ENCODE results near the gene BLTP1.
"Not testable (repeated sequence)": the region's sequence is repeated elsewhere in the genome, so short reads cannot be mapped to it uniquely, and the experiment has no call there.

BLTP1 gene, protein sequence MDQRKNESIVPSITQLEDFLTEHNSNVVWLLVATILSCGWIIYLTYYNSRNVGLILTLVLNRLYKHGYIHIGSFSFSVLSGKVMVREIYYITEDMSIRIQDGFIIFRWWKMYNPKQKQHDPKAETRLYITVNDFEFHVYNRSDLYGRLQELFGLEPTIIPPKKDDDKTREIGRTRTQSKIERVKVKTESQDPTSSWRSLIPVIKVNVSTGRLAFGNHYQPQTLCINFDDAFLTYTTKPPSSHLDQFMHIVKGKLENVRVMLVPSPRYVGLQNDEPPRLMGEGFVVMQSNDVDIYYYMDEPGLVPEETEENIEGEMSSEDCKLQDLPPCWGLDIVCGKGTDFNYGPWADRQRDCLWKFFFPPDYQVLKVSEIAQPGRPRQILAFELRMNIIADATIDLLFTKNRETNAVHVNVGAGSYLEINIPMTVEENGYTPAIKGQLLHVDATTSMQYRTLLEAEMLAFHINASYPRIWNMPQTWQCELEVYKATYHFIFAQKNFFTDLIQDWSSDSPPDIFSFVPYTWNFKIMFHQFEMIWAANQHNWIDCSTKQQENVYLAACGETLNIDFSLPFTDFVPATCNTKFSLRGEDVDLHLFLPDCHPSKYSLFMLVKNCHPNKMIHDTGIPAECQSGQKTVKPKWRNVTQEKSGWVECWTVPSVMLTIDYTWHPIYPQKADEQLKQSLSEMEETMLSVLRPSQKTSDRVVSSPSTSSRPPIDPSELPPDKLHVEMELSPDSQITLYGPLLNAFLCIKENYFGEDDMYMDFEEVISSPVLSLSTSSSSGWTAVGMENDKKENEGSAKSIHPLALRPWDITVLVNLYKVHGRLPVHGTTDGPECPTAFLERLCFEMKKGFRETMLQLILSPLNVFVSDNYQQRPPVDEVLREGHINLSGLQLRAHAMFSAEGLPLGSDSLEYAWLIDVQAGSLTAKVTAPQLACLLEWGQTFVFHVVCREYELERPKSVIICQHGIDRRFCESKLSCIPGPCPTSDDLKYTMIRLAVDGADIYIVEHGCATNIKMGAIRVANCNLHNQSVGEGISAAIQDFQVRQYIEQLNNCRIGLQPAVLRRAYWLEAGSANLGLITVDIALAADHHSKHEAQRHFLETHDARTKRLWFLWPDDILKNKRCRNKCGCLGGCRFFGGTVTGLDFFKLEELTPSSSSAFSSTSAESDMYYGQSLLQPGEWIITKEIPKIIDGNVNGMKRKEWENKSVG (N-terminal part only)

DNA sequence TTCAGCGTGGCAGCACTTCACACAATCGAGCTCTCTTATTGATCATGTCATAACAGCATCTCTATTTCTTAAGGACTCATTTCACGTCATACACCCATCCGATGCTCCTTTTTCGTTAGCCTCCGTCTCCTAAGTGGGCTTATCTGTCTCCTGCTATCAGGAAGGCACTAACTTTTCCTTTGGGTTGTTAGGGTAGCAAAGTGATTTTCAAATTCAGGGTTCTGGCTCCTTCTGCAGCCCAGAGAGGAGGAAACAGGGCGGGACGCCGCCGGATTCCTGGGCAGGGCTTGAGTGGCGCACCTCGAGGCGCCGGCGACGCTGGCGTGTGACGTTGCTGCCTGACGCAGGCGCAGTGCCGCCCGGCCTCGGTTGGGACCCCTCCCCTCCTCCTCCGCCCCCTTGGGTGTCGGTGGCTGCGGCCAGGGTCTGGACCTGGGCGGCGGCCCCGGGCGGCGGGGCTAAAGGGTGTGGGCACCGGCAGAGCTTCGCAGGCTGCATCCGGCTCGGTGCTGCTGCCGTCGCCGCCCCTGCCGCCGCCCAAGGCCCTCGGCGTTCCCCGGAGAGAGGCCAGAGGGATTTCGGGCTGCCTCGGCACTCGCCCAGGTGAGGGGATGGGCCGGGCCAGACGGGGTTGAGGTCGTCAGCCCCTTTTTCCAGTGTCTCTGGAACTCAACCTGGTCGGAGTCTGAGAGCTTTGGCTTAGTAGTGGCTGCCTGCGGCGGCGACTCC lies at the start of gene BLTP1:
TSS of gene BLTP1 (plus strand) at position 350 of the 729 bp plus-strand sequence. CDS start 18,317 bp downstream, outside the sequence.
- DNase-seq (ENCODE audit: low read depth): peak; percentile 82

DNA sequence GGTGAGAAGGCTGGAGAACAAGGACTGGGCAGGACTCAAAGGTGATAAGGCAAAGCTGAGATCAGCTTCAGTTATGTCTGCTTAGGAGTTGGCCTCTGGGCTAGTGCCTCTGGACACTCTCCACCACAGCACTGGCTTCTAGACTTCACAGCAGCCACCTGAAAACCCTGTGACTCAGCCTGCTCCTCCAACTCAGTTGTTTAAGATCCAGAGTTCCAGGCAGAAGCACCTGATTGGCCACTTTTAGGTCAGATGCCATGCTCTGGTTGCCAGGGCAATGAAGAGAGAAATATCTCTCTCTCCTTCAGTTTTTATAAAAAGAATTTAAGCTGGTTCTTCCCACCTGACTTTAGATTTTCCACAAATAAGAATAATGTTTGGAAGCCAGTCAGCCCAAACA lies 47.9 kb upstream of the BLTP1 start:
- DNase-seq (ENCODE audit: low read depth): no peak

DNA sequence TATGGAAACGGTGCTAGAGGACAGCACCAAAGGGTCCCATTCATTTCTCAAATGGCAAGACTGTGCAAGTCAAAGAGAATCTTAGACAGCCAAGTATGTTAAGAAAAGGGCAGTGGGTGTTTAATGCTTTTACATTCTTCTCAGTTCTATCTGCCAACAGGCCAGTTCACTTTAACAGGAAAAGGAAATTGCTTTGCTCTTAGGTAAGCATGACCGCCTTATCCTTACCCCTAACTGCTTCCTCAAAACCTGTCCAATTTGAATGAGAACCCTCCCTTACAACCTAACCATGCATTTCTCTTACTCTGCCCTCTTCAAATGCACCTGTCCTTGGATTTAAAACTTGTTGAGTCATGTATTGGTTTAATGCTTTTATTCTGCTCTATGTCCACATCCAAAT lies 44.5 kb upstream of the BLTP1 start:
- no peak for DNase-seq (ENCODE audit: low read depth)

DNA sequence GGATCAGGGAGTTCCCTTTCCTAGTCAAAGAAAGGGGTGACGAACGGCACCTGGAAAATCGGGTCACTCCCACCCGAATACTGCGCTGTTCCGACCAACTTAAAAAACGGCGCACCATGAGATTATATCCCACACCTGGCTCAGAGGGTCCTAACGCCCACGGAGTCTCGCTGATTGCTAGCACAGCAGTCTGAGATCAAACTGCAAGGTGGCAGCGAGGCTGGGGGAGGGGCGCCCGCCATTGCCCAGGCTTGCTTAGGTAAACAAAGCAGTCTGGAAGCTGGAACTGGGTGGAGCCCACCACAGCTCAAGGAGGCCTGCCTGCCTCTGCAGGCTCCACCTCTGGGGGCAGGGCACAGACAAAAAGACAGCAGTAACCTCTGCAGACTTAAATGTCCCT lies 41.8 kb upstream of the BLTP1 start:
- not testable (repeated sequence) for DNase-seq (ENCODE audit: low read depth)

DNA sequence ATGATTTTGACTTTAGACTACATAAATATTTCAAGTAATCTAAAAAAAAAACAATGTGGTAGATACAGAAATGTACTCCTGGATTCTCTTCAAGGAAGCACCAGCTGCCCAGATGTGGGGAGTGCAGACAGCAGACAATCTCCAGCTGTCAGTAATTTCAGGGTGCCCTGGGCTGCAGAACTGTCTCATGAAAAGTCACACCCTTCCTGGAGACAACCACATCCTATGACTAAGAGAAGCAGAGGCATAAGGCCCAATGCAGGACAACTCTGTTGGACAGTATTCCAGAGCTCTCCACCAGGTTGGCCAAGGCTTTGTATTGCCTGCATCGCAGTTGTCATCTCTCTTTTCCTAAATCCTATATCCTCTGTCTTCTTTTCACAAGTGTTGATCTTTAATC lies 34.4 kb upstream of the BLTP1 start:
- no peak for DNase-seq (ENCODE audit: low read depth)

DNA sequence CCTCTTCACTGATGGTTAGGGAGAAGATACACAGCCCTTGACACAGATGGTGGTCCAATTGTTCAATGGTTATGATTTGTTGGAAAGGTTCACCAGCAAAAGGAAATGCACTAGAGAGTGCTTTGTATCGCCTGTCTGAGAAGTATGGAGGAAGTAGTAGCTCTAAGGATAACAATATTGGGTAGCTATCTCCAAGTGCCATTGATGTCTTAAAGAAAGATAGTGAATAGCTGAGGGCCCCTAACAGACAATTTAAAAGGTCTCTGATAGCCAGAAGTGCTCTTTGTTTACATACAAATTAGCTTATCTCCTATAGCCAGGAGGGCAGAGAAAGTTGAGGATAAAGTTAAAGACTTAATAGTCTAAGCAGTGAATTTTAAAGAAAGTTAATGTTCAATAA lies 33.9 kb upstream of the BLTP1 start:
- no peak for DNase-seq (ENCODE audit: low read depth)

DNA sequence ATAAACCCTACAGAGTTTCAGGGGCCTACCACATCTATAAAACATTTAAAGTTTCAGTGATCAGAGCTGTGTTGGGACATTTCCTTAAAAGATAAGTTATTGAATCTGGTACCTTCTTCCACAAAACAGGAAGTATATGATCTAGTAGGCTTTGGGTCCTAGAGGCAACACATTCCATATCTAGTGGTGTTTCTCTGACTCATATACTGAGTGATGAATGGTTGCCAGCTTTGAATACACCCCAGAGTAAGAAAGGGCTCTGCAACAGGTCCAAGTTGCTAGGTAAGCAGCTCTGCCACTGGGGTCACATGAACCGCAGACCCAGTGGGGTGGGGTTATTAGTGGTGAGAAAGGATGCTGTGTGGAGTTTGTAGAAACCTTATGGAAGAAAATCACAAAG lies 32.4 kb upstream of the BLTP1 start:
- no peak for DNase-seq (ENCODE audit: low read depth)

DNA sequence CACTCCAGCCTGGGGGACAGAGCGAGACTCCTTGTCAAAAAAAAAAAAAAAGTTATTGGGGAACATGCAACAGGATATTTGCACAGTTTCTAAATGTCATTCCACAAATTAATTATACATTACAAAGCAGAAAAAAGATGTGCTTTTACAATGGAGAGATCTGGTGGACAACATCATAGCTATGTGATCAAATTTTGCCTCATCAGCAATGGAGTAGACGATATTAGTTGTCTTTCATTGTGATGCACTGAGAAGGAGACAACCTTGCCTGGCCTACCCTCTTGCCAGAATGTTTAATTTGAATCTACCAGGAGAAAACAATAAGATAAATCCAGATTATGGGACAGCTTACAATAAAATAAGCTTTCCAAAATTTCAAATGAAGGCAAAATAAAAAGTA lies 30.5 kb upstream of the BLTP1 start:
- DNase-seq (ENCODE audit: low read depth): no peak

DNA sequence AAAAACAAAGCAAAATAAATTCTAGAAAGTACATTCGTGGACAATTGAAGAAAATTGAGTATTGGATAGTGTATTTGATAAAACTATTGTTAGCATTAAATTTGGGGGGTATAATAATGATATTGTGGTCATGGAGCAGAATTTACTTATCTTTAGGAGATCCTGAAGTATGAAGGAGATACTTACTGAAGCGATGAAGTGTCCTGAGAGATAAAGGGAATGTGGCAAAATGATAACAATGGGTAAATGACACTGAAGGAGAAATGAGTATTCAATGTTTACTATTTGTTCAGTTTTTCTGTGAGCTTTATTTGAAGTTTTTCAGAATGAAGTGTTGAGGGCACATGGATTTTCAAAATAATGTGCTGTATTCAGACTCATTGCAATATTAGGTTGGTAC lies 30.0 kb upstream of the BLTP1 start:
- no peak for DNase-seq (ENCODE audit: low read depth)

DNA sequence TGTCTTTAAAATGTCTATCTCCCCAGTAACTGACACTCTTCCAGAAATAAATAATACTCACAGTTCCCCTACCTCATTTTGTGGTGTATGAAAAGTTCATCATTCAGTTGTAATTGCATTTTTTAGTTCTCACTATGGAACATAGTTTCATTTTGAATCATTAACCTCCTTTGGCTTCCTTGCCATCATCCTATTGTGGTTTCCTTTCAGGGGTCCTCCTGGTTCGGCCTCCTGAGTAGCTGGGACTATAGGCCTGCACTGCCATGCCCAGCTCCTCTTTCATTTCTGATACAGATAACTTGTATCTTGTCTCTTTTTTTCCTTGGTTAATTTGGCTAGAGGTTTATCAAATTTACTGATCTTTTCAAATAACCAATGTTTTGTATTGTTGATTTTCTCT lies 23.1 kb upstream of the BLTP1 start:
- DNase-seq (ENCODE audit: low read depth): no peak

DNA sequence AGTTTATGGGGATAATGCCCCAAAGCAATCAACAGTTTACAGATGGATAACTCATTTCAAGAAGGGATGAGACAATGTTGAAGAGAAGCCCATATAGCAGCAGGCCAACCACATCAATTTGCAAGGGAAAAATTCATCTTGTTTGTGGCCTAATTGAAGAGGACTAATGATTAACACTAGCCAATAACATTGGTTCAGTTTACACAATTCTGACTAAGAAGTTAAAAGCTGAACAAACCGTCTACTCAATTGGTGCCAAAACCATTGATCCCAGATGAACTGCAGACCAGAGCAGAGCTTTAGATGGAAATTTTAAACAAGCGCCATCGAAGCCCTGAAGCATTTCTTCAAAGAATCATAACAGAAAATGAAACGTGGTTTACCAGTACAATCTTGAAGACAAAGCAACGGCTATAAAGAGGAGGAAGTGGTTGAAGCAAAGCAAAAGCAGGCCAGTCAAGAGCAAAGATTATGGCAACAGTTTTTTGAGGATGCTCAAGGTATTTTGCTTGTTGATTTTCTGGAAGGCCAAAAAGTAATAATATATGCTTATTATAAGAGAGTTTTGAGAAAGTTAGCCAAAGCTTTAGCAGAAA lies 20.5 kb upstream of the BLTP1 start:
- no peak for DNase-seq (ENCODE audit: low read depth)

DNA sequence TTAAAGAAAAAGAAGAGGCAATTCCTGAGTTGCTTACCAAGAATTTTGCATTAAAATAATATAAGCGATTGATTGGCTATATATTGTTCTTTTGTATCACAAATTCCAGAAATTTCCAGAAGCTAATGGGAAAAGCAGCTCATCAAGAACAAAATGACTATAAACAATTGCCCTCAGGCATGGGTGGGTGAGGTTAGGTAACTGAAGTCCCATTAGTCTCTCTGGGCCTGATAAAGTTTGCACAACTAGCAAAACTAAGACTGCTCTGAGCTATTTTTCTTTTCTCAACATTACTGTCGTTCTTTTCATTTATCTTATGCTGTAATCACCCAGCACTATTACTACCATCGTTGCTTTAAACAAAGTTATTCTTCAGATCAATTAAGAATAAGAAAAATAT lies 19.2 kb upstream of the BLTP1 start:
- DNase-seq (ENCODE audit: low read depth): no peak

DNA sequence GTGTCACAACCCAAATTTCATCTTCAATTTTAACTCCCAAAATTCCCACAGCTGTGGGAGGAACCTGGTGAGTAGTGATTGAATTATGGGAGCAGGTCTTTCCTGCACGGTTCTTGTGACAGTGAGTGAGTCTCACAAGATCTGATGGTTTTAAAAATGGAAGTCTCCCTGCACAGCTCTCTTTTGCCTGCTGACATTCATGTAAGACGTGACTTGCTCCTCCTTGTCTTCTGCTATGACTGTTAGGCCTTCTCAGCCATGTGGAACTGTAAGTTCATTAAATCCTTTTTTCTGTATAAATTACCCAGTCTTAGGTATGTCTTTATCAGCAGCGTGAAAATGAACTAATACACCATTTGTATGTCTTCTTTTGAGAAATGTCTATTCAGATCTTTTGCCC lies 13.0 kb upstream of the BLTP1 start:
- DNase-seq (ENCODE audit: low read depth): no peak

DNA sequence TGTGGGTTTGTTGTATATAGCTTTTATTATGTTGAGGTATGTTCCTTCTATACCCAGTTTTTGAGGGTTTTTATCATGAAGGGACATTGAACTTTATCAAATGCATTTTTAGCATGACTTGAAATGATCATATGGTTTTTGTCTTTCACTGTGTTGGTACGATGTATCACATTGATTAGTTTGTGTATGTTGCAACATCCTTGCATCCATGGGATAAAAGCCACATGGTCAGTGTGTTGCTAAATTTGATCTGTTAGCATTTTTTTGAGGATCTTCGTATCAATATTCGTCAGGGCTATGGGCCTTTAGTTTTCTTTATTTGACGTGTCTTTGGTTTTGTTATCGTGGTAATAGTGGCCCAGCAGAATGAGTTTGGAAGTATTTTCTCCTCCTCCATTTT lies 11.3 kb upstream of the BLTP1 start:
- DNase-seq (ENCODE audit: low read depth): no peak

DNA sequence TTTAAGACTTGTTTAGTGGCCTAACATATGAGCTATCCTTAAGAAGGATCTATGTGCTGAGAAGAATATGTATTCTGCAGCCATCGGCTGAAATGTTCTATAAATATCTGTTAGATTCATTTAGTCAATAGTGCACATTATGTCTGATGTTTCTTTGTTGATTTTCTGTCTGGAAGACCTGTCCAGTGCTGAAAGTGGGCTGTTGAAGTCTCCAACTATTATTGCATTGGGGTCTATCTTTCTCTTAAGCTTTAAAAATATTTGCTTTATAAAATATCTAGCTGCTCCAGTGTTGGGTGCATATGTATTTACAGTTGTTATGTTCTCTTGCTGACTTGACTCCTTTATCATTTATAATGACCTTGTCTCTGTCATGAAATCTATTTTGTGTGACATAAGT lies 9.4 kb upstream of the BLTP1 start:
- no peak for DNase-seq (ENCODE audit: low read depth)

DNA sequence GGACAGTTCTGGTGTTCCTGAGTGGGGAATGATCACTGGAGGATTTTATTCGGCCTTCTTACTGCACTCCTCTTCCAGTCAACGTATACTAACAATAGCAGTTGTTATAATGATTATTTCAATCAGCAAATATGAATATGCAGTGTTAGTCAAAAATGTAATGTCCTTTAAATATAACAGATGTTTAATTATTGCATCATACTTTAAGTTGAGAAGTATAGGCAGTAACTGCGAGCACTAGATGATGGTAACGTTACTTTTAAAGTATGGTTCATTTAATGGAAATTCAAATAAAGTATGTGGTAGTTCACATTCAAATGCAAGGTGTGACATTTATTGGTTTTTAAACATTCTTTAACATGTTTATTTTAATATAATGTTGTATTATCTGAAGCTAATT lies 5.5 kb upstream of the BLTP1 start:
- no peak for DNase-seq (ENCODE audit: low read depth)

DNA sequence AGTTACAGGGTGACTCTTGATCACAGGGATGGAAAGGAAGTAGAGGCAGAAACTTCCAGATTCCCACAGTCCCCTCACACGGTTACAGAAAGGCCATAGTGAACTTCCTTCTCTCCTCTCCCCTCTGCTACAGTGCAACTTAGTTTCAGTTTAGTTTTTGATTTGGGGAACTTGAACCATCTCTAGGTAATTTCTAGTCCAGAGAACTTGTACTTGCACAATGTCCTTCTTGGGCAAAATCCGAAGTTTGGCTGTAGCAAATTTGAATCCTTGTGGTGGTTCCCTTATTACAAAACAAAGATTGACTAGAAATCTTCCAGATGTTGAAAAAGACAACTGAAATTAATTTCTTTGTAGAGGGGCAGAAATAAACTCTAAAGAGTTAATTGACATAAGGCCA lies 1.2 kb upstream of the BLTP1 start:
- DNase-seq (ENCODE audit: low read depth): no peak

DNA sequence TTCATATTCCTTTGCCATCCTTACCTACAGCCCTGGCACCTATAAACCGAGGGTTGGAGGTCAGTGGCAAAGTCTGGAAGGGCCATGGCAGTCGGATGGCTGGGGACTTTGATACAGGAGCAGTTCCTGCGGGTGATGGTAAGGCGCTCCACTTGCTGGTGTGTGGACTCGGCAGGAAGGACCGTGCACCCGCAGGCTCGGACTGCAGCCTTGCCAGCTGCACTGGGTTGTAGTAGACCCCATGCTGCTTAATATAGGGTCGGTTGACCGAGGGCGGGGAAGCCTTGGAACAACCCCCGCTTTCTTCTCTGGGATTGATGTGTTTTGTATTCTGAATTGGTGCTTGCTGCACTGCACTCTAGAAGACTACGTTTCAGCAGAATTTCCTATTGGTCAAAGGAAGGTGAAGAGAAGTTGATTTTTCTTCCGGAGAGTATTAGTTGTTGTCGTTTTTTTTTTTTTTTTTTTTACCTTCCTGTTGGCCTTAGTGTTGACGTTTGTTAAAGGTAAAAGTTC lies 638 bp downstream of the BLTP1 start:
- DNase-seq (ENCODE audit: low read depth): no peak

DNA sequence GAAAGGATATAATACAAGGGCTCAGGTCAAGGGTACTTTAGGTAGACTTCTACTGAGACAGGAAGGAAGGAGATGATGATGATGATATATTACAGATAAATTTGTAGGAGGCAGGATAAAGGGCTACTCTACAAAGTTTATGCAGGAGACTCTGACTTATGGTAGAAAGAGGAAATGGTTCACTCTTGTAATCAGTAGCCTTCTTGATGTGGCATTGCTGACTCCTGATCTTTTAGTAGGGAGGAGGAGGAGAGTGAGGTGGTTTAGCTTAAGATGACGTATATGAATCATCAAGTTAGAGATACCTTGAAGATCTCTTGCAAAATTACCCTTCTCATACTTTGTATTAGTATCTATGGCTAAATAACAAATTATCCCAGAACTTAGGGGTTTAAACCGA lies 4.7 kb downstream of the BLTP1 start:
- no peak for DNase-seq (ENCODE audit: low read depth)

DNA sequence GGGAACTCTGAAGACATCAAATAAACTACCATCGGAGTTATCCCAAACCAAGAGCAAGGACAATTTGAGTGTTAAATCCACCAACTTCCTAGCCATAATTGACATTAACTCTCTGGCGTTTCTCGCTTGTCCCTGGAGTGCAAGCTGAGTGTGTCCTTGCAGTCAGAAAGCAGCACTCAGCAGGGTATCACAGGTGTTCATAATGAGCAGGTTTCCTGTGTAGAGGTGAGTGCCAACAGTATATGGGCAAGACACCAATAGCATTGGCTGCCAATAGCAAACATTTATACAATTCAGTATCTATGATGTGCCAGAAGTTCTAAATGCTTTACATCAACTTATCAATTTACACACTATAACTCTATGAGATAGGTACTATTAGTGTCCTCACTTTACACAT lies 11.2 kb downstream of the BLTP1 start:
- DNase-seq (ENCODE audit: low read depth): no peak

DNA sequence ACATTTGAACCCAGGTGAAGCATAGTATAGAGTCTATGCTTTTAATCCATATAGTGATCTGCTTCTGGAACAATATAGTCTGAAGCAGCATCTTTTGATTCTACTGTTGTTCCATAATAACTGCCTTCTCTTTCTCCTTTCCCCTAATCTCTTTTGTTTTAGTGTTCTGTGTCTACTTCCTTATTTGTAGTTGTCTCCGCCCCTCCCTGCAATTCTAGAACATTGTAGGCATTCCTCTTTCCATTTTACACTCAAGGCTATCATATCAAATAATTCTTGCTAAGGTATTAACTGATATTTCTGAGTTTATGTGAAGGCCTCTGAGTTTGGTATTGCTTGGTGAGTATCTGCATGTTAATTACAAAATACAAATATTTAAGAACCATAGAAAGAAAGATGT lies 11.6 kb downstream of the BLTP1 start:
- DNase-seq (ENCODE audit: low read depth): no peak
